Posterior vena cava (tissue), 2 donors: ENCODE data around the gene FGL2. TPM values are rescaled to one million over a fixed set of nuclear protein-coding genes. Genes with fewer than 3 reads are reported as not detected.
A peak's percentile ranks its signal among the peaks of the same experiment; 100 is the strongest.
"Not testable (repeated sequence)": the region's sequence is repeated elsewhere in the genome, so short reads cannot be mapped to it uniquely, and the experiment has no call there.

Source experiments
- DNase-seq: peaks from one replicate; pipeline ENCODE4 v3.0.0-alpha.2; 2020; ENCODE audit warnings: low spot score
- intact Hi-C, 2 donors: fragments of 100-400 bp; cut with DNase I; formaldehyde crosslinking; loops; one replicate each; pipeline versions ENCODE4 v1.14.1 to v1.14.2; 2022 to 2023
- long read RNA-seq, 2 donors: library from polyadenylated mRNA; unstranded; transcript quantifications; one replicate each; pipeline ENCODE4 v2.0.0, GENCODE V29; 2020 to 2021
- total RNA-seq, 2 donors: library from RNA; stranded (reverse); fragmentation: NEBNext Ultra II Directional; extraction: Animal tissue kit (Norgen Biotek cat#: 25700); gene quantifications; one replicate each; pipeline ENCODE4 v1.2.1, GENCODE V29; 2021
- donor health status: DM: yes; HTN: yes; CAD: no.
- donor health status: DM: yes; HTN: yes; CAD: no.

The FGL2 gene, protein sequence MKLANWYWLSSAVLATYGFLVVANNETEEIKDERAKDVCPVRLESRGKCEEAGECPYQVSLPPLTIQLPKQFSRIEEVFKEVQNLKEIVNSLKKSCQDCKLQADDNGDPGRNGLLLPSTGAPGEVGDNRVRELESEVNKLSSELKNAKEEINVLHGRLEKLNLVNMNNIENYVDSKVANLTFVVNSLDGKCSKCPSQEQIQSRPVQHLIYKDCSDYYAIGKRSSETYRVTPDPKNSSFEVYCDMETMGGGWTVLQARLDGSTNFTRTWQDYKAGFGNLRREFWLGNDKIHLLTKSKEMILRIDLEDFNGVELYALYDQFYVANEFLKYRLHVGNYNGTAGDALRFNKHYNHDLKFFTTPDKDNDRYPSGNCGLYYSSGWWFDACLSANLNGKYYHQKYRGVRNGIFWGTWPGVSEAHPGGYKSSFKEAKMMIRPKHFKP
- 10 to 100 TPM; 31.9 to 72.6 TPM for total RNA-seq
- long read RNA-seq, donor 1, full-length matches to known transcripts: 14 of 19 reads
- long read RNA-seq, donor 1, partial matches to known transcripts: 0 of 19 reads
- long read RNA-seq, donor 1, other reads (novel, unspliced or antisense): 5 of 19 reads
- long read RNA-seq, donor 2, full-length matches to known transcripts: 51 of 51 reads
- long read RNA-seq, donor 2, partial matches to known transcripts: 0 of 51 reads
- long read RNA-seq, donor 2, other reads (novel, unspliced or antisense): 0 of 51 reads

DNA sequence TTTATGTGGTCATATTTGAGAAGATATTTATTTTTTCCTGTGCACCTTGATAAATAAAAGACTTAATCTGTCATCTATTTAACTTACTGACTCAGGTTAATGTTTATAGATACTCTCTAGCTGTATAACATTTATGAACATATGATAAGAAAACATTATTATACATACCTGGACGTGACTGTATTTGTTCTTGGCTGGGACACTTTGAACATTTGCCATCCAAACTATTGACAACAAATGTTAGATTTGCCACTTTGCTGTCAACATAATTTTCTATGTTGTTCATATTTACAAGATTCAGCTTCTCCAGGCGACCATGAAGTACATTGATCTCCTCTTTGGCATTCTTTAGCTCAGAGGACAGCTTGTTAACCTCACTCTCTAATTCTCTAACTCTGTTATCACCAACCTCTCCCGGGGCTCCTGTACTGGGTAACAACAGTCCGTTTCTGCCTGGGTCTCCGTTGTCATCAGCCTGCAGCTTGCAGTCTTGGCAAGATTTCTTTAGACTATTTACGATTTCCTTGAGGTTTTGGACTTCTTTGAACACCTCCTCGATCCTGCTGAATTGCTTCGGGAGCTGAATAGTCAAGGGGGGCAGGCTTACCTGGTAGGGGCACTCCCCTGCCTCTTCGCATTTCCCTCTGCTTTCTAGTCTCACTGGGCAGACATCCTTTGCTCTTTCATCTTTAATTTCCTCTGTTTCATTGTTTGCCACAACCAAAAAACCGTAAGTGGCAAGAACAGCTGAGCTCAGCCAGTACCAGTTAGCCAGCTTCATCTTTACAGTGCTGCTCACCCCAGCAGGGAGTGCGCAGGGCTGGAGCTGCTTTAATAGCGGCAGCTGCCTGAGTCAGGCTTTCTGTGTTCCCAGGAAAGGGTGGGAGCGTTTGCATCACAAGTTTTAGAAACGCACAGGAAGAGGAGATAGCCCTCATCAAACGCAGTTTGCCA lies at the start of gene FGL2:
Gene FGL2 (minus strand): TSS at position 807 of the 954 bp plus-strand sequence. CDS start 26 bp downstream, at position 781.
- peak; percentile 90 for DNase-seq
- intact Hi-C loops: no loop called here

- intact Hi-C loops: no loop called here
- no peak for DNase-seq
These were observed 48.5 kb upstream of the FGL2 start for GRCh38 chr7:77248154-77248553.

- intact Hi-C loops: no loop called here
These were observed 47.7 kb upstream of the FGL2 start for GRCh38 chr7:77247206-77247850.

GRCh38 chr7:77246026-77246640 lies 46.5 kb upstream of the FGL2 start:
- no peak for DNase-seq
- intact Hi-C loops: no loop called here

More at GRCh38 chr7:77247206-77247850, 47.7 kb upstream of the FGL2 start:
- peak; percentile 88 for DNase-seq

DNA sequence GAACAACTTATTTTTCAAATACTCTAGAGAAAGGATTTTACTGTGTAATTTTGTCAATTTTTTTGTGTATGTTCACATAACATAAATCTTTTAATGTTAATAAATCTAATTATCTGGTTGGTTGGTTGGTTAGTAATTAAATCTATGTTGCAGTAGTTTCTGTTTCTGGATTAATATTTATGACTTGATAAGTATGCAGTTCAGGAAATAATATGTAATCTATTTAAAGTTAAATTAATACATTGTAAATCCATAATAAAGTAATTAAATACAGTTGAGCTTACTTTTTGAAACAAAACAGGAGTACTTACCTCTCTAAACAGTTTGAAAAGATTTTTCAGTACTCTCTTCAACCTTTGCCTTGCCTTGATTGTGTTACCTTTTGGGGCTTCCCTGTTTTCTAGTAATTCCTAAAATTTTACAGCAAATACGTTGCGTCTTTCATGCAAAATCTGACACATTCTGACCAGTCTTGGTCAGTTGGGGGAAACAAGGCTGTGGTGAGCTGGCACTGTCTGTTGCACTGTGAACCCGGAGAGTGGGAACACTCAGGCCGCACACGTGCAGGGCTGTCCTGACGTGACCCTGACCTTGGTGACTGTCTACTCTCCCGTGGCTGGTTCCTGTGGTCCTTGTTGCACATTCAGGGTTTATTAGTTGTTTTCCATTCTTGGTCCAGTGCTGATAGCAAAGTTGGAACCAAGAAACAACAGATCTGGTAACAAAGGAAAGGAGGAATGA lies 45.6 kb upstream of the FGL2 start:
- intact Hi-C loops: no loop called here
- DNase-seq: no peak

GRCh38 chr7:77244222-77244934 lies 44.8 kb upstream of the FGL2 start:
- intact Hi-C loops: loop anchor here in 1 of 2 donors (5.0 kb wide), 1 partner anchor 73 kb away; no protein-coding TSS in a partner anchor
- no peak for DNase-seq

DNA sequence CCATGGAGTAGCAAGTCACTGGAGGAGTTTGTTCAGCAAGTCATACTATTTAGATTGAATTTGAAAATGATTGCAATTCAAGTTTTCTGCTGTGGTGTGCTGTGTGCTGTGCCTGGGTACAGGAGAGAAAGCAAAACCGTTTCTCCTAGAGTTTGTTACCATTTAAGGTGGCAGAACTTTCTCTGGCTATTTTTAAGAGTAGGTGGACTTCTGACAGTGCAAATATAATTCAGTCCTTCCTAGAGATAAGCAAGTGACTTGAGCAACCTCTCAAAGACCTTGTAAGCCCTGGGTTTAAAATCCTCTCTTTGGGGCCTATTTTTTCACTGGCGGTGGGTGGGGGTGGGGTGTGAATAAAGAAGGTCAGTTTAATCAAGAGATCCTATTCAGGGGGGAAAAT lies 42.9 kb upstream of the FGL2 start:
- DNase-seq: no peak
- intact Hi-C loops: loop anchor here in 1 of 2 donors (5.0 kb wide), 1 partner anchor 75 kb away; no protein-coding TSS in a partner anchor

- DNase-seq: no peak
- intact Hi-C loops: loop anchor here in 1 of 2 donors (5.0 kb wide), 1 partner anchor 75 kb away; no protein-coding TSS in a partner anchor
These were observed 42.4 kb upstream of the FGL2 start for GRCh38 chr7:77242068-77242467.

- intact Hi-C loops: no loop called here
These were observed 39.9 kb upstream of the FGL2 start for GRCh38 chr7:77239471-77239870.

DNA sequence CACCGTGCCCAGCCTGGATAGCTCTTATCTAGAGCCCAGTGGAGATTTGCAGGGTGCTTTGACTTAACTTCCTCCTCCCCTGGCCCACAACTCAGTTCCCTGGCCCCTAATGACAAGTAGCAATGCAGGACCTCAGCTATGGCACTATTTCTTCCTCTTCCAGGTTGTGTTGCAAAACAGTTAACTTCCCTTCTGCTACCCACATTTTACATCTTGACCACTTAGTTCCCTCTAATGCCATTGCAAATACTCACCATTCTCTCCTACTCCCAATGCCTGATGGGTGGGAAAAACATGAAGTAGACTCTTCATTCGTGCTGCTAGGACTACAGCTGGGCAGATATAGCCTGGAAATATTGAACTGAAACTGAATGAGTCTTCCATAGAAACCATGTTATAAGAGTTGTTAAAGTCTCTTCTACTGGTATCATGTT lies 39.1 kb upstream of the FGL2 start:
- intact Hi-C loops: no loop called here
- DNase-seq: no peak

More at GRCh38 chr7:77239471-77239870, 39.9 kb upstream of the FGL2 start:
- no peak for DNase-seq

DNA sequence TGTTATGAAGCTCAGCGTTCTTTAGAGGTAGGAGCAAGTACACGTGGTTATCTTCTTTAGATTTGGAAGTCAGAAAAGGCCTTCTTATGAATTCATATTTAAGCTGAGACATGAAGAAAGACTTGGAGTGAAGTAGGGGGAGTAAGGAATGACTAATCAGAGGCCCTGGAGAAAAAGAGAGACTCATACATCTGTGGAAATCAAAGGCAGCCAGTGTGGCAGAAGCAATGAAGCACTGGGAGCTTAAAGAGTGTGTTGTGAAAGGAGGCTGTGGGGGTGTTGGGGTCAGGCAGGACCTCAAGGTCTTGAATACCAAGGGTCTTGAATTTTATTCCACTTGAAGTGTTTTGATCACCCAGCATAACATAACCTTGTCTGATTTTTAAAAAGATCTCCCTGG lies 35.7 kb upstream of the FGL2 start:
- intact Hi-C loops: loop anchor here in 1 of 2 donors (2.0 kb wide), 1 partner anchor 38 kb away; no protein-coding TSS in a partner anchor
- no peak for DNase-seq

DNA sequence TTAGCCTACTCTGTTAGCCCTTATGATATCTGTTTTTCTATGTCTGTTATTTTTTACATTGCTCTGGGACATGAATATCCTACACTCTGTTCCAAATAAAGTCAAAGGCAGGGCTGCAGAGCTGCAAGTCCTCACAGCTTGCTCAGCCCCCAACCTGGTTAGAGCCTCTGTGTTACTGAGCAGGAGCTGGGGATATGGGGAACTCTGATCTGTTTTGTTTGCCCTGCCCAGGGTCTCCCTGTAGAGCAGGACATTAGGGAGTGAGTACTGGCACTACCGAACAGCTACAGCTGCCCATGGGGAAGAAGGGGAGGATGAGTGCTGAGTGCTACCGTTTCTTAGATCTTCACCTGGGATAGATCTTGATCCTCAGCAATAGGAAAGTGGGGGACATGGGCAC lies 32.8 kb upstream of the FGL2 start:
- no peak for DNase-seq
- intact Hi-C loops: loop anchor here in 1 of 2 donors (5.0 kb wide), 1 partner anchor 1295 kb away; no protein-coding TSS in a partner anchor

DNA sequence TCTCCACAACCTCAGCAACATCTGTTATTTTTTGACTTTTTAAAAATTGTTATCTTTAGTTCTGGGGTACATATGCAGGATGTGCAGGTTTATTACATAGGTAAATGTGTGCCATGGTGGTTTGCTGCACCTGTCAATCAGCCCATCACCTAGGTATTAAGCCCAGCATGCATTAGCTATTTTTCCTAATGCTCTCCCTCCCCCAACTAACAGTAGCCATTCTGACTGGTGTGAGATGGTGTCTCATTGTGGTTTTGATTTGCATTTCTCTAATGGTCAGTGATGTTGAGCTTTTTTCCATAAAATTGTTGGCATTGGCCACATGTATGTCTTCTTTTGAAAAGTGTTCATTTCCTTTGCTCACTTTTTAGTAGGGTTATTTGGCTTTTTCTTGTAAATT lies 29.2 kb upstream of the FGL2 start:
- DNase-seq, intact Hi-C loops: not testable (repeated sequence)

DNA sequence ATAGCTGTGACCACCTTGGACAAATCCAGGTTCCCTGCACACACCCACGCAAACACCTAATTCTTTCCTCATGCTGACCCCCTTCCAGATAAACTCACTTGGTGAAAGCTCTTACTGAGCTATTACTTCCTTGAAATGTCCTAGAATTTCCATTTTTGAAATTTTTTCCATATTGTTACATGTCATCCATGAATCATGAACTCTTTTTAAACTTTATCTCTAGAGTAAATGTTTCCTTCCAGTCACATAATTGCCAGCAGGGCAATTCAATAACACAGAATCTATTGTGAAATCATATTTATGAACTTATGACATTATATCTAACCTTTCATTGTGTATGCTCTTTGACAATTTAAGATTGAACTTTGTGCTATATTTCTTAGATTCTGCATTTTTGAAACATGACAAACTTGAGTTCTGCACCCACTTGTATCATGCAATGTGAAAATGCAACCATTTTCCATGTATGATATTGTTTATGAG lies 26.8 kb upstream of the FGL2 start:
- no peak for DNase-seq
- intact Hi-C loops: no loop called here

DNA sequence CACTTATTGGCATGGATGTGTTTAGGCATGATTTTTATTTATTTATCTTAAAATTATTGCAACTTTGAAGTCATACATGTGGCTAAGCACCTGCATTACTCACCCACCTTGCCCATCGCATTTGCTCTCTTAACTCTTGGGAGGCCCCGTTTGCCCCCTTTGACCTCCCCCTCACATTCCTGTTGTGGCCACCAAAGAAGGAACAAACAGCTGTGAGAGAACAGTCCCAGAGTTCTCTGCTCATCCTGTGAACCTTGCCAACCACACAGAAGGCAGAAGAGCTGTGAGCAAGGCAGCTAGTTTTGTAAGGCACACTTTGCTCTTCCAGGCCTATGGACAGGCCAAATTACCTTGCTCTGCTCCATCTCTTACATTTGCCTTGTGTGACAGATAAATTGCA lies 23.6 kb upstream of the FGL2 start:
- intact Hi-C loops: no loop called here
- no peak for DNase-seq

DNA sequence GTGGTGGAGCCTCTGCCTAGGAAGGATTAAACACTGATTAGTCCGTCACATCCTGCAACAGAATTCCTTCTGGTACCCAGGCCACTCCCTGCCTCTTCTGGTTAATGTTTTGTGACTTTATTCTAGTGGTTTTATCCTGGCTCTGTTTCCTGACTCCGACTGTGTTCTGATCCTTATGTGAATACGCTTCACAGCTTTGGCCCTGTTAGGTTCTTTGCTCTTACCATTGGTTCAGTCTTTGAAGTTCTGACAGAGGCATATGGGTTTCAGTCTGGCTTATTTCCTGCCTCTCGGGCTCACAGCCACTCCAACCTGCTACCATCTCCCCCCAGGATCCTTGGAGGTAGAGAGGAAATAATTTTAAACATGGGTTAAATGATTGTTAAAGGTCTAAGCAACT lies 23.2 kb upstream of the FGL2 start:
- no peak for DNase-seq
- intact Hi-C loops: no loop called here

DNA sequence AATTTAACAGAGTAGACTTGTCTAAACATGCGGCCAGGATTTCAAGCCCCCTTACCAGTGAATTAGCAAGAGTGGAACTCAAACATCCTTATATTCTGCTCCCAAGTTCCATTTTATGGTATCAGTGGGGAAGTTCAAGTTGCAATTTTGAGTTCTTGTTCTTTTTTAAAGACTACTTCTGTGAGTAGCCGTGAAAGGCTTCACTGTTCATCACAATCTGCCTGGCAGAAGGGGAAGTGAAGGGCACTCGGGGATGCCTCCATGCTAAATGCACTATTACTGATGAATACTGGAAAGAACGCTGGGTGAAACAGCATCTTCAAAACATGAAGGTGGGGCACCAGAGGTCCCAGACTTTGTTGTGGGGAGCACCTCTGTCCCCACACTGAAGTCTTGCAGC lies 22.4 kb upstream of the FGL2 start:
- intact Hi-C loops: no loop called here
- DNase-seq: no peak
